ENCODE results near the gene CUL1.

Gene CUL1

DNA sequence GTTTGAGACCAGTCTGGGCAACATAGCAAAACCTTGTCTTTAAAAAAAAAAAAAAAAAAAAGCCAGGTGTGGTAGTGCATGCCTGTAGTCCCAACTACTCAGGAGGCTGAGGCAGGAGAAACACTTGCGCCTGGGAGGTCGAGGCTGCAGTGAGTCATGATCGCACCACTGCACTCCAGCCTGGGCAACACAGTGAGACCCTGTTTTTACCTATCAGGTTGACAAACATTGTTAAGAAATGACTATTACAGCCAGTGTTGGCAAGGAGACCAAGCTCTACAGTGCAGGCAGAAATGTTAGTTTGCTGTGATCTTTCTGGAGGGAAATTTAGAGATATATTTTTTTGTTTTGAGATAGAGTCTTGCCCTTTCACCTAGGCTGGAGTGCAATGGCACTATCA lies 37.3 kb downstream of the CUL1 start:
- no peak overlapping the region for H3K4me3 ChIP-seq (ENCODE audit: low read depth, low read length)
- no peak for DNase-seq (ENCODE audit: low read depth)

DNA sequence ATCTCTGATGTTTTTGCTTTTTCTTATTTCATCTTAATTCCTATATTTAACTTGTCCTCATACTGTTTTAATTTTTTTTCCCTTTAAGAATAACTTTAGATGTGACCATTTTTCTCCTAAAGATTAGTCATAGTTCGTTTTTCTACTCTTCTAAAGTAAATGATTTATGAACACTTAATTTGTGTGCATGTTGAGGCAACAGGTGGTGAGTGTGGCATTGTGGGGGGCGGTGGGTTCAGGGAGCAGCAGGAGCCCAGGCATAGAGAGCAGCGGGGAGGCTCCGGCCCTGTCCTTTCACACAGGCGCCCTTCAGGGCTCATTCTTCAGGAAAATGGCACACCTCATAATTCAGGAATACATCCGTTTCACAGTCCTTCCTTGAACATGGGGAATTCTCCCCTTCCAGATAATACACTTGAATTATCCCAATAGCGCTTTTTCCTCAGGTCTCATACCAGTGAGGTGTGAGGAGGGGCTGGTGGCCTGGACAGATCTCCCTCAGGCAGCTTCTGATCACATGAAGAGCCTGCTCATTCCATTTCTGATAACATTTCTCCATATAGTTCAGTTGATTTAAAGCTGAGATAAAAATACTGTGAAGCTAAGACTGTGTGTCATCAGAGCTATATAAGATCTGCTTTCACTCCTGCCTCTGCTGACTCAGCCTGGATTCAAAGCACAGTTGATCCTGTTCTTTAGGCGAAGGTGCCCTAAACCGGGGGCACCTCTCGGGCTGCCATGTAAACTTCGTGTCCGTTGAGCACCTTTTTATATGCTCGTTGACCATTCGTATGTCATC lies 40.2 kb downstream of the CUL1 start:
- H3K4me3 ChIP-seq (ENCODE audit: low read depth, low read length), result no peak overlapping the region

DNA sequence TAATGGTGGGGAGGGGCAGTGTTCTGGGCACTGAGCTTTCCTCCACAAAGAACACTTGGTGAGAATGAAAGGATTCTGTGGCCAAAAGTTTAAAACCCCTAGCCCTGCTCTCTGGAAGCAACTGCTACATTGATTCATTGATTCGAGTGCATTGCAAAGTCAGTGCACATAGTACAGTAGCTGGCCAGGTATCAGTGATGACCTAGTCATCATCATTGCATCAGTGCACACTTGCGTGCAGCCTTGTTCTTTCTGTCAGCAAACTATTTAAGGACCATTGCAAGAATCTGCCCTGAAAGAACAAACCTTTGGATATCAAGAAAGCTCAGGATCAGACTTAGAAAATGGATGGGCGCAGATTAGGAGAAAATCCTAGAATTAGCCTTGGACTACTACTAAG lies 47.4 kb downstream of the CUL1 start:
- no peak for DNase-seq (ENCODE audit: low read depth)
- no peak overlapping the region for H3K4me3 ChIP-seq (ENCODE audit: low read depth, low read length)

More for the DNA sequence above, 40.2 kb downstream of the CUL1 start:
- DNase-seq (ENCODE audit: low read depth), result no peak

DNA sequence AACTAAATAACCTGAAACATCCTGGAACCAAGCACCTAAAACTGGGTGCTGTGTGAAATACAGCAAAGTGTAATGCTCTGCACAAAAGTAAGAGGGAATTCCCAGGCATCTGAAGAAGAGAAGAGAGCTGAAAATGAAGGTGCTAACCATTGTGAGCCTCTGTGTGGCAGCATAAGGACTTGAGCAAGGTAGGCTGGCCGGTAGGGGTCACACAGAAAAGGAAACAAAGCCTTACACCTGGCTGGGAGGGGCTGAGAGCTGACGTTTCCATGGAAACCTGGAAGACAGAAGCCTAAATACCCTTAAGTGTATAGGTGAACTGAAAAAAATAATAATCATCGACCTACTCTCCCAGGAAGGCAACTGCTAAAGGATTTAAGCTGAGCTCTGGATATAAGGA lies 48.6 kb downstream of the CUL1 start:
- no peak for DNase-seq (ENCODE audit: low read depth)
- no peak overlapping the region for H3K4me3 ChIP-seq (ENCODE audit: low read depth, low read length)

DNA sequence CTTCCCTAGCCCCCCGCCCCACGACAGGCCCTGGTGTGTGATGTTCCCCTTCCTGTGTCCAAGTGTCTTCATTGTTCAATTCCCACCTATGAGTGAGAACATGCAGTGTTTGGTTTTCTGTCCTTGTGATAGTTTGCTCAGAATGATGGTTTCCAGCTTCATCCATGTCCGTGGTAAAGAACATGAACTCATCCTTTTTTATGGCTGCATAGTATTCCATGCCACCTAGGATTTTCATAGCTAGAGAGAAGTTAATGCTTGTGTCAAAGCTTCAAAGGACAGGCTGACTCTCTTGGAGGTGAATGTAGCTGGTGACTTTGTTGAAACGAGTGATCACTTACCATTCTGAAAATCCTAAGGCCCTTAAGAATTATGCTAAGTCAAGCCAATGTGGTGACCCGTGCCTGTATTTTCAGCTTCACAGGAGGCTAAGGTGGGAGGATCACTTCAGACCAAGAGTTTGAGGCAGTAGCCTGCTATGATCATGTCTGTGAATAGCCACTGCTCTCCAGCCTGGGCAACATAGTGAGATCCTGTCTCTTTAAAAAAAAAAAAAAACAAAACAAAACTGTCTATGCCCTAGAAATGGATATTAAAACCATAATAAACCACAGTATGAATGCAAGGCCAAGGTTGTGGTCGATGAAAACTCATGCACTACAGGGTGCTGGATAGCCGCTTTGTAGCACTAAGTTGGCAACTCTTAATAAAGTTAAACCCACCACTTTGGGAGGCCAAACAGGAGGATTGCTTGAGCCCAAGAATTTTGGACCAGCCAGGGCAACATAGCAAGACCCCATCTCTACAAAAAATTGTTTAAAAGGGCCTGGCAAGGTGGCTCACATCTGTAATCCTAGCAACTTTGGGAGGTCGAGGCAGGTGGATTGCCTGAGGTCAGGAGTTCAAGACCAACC lies 52.0 kb downstream of the CUL1 start:
- no peak overlapping the region for H3K4me3 ChIP-seq (ENCODE audit: low read depth, low read length)
- DNase-seq (ENCODE audit: low read depth), result no peak

DNA sequence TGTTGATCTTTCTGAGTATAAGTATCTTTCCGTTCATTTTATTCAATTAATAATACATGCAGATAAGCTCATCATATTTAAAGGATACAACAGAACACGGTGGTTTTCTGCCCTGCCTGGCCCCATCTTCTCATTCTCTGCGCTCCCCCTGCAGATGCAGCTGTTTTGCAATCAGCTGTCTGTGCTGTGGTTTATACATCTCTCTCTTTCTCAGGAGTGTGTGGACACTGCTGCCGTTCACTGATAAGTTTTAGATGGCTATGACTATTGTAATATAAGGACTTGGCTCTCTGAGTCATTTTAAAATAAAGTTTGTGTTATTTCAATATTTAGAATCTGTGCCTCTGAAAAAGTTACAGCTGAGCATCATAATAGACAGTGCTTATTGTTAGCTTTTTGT lies 54.5 kb downstream of the CUL1 start:
- no peak for DNase-seq (ENCODE audit: low read depth)
- H3K4me3 ChIP-seq (ENCODE audit: low read depth, low read length), result no peak overlapping the region

DNA sequence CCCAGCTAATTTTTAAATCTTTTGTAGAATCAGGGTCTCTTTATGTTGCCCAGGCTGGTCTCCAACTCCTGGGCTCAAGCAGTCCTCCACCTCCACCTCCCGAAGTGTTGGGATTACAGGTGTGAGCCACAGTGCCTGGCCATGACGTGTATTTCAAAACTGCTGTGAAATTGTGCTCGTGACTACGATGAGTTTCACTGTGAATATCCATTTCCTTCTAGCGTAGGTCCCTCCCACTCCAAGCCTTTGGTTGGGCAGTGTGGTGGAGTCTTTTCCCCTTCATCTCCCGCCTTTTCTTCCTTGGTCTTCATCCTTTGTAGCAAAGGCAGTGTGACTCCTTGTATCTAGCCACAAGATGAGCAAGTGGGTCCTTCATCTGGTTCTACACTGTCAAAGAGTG lies 56.2 kb downstream of the CUL1 start:
- DNase-seq (ENCODE audit: low read depth), result no peak
- H3K4me3 ChIP-seq (ENCODE audit: low read depth, low read length), result no peak overlapping the region

DNA sequence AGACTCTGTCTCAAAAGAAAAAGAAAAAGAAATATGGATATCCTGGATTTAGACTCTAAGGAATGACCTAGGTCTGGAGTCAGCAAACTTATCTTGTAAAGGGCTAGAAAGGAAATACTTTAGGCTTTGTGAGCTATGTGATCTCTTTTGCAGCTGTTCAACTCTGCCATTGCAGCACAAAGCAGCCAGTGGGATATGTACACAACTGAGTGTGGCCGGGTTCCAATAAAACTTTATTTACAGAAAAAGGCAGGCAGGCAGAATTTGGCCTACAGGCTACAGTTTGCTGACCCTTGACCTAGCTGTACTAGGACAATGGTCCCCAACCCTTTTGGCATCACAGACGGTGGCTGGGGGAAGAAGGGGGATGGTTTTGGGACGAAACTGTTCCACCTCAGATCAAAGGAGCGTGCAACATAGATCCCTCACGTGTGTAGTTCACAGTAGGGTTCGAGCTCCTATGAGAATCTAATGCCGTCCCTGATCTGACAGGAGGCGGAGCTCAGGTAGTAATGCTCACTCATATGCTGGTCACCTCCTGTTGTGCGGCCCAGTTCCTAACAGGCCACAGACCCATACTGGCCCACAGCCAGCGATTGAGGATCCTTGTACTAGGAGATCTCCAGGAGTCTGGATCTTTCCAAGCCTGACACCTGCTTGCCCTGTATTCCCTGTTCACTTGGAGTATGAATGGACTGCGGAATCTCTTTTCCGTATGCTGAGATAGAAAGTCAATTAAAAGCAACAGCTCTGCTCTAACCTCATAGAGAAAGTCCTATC lies 63.0 kb downstream of the CUL1 start:
- no peak overlapping the region for H3K4me3 ChIP-seq (ENCODE audit: low read depth, low read length)
- DNase-seq (ENCODE audit: low read depth), result no peak

DNA sequence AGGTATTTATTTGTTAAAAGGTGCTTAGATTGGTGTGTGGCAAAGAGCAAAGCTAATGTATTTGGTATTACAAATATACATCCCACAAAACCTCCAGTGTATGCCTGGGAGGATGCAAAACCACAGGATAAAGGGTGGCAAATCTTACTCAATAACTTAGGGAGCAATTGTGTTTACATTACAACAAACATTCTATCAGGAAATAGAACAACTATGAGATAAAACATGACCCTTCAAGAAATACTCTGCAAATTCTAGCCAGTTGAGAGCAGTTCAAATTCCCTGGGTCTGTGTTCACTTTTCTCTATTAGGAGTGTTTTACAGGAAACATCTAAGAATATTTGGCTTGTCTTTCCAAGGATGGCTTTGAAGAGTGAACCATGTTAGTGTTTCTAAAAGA lies 64.9 kb downstream of the CUL1 start:
- DNase-seq (ENCODE audit: low read depth), result no peak
- no peak overlapping the region for H3K4me3 ChIP-seq (ENCODE audit: low read depth, low read length)

DNA sequence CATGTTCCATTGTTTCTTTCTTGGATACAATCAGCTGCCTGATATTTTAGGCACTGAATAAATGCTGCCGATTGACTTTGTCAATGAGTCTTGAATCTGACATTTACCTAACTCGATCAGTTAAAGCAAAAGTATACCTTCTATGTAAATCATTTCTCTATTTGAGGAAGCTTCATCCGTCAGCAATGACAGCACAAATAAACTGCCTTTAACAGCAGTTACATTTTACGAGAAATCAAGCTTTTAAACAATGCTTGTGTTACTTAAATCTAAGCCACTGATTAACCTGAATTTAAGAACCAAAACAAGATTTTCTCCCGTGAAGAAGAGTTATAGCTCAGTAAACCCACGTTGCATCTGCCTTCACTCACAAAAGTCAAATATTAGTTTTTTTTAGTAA lies 71.3 kb downstream of the CUL1 start:
- DNase-seq (ENCODE audit: low read depth), result no peak
- H3K4me3 ChIP-seq (ENCODE audit: low read depth, low read length), result no peak overlapping the region

DNA sequence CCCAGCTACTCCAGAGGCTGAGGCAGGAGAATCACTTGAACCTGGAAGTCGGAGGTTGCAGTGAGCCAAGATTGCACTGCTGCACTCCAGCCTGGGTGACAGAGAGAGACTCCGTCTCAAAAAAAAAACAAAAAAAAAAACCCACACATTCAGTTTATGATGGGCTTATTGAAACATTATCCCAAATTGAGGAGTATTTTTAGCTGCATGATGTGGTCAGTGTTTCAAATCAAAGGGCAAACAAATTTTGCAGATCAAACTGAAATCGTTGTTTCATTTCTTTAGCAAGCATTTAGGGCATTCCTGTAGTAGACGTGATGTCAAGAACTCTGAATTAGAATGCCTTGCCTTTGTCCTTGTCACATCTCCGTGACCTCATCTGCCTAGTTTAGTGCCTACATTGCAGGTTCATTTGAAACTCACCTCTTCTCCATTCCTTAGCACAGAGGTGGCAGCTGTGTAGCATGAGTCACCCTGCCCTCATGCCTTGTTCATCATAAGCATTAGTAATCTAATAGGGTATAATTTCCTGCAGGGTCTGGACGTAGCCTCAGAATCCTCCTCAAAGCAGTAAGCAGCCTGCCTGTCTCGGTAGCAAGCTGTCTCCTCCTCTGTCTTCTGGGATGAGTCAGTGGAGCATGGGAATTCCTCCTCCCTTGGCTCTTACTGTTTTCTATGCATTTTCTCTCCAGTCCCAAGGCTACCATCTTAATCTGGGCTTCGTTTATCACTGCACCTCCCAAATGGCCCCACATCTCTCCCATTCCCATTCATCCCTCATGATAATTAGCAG lies 73.8 kb downstream of the CUL1 start:
- H3K4me3 ChIP-seq (ENCODE audit: low read depth, low read length), result no peak overlapping the region
- peak; percentile 85 for DNase-seq (ENCODE audit: low read depth)

DNA sequence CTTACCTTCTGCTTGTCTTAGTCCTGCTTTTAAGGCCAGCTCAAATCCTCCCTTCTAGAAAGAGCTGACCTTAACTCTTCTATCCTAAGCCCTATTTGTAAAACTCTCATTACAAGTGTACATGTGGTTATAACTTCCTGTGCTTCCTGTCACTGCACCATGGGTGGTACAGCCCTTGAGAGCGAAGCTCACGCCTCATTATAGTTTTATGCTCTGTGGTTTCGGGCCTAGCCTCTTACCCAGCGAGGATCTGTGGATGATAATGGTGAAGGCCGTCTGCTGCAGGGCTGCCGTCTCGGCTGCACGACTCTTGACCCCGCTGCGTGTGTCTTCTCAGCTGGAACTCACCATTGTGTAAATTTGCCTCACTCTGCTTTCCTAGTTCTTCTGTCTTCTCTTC lies 74.6 kb downstream of the CUL1 start:
- no peak overlapping the region for H3K4me3 ChIP-seq (ENCODE audit: low read depth, low read length)
- no peak for DNase-seq (ENCODE audit: low read depth)

DNA sequence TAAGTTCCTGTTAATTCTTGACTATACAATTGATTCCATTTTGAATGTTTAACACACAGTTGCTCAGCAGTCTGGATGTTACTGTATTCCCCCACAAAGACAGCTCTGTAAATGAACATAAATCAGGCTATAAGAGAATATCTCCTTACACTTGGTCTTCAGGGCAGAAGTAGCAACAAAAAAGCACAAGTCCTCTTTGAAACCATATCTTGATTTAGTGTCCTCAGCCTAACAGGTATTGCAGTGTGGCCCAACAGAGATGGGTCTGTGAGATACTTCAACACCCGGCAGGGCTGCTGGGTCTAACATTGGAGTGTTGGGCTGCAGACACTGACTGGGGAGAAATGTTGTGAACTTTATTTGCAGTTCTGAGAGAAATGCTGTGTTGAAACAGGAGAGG lies 75.8 kb downstream of the CUL1 start:
- no peak overlapping the region for H3K4me3 ChIP-seq (ENCODE audit: low read depth, low read length)
- DNase-seq (ENCODE audit: low read depth), result no peak

DNA sequence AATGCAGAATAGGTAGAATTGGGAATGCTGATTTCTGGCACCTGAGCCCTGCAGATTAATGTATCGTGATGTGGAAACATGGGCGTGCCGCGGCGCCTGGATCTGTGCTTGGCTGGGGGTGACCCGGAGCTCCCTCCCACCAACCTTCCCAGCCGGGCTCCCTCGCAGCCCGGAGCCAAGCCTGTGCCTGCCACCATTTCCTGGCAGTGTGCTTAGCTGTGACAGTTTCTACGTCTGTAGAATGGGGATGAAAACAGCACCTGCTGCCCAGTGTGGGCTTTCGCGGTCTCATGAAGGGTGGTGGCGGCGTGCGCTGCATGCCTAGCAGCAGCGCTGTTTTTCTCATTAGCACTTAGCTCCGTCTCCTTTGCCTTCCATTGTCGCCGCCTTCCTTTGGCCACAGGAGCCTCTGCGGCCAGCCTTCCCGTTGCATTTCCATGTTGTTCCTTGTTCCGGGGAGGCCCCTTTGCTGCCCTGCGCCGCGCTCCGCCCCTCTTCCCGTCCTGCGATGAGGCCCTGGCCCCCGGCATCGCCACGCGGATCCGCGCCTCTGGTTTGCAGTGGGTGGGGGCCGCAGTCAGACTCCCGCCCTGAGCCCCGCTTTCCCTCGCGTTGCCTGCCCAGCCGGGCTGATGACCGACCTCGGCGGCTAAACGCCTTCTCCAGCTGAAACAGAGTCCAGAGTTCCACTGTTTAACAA lies 84.2 kb downstream of the CUL1 start:
- no peak overlapping the region for H3K4me3 ChIP-seq (ENCODE audit: low read depth, low read length)
- no peak for DNase-seq (ENCODE audit: low read depth)

DNA sequence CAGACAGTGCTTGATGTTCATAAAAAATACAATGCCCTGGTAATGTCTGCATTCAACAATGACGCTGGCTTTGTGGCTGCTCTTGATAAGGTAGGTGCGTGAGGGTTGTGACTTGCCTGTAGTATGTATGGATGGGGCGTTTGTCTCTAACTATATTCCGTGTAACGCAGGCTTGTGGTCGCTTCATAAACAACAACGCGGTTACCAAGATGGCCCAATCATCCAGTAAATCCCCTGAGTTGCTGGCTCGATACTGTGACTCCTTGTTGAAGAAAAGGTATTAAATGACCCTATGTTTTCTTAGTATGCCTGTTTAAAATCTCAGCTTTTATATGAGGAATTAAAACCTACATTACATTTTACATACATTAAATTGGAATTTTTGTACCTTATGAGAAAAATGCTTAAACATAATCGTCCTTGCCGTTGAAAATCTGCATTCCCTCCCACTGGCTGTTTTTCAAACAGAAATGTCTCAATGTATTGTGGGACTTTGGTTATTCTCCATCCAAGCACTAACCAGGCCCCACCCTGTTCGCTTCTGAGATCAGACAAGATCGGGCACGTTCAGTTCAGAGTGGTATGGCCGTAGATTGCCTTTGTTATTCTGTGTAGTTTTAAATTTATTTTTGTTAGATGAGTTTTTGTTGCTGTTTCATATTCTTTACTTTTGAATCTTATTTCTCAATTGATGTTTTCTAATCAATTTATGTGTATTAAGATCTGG lies 85.3 kb downstream of the CUL1 start:
- DNase-seq (ENCODE audit: low read depth), result no peak

DNA sequence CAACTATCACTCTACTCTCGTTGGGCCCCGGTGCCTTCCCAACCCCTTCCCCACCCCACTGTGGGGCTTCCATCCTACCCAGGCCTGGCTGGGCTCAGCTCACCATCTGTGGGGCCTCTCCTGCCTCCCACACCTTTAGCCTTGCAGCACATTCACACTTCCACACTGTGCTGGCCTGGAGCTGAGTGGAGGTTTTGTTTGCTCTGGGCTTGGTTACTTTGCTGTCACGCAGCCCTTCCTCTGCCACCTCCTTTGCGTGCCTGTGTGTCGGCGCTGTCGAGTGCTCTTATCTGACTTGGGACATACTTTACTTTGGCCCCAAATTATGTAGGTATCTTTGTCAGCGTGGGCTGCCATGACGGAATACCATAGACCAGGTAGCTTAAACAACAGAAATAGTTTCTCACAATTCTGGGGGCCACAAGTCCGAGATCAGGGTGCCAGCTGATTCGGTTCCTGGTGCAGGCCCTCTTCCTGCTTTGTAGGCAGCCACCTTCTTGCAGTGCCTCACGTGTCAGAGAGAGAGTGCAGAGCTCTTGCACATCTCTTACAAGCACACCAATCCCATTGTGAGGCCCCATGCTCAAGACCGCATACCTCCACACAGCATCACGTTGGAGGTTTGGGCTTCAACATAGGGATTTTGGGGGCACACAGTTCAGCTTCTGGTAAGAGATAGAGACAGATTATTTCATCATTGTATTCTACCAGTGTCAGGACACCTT lies 89.0 kb downstream of the CUL1 start:
- no peak overlapping the region for H3K4me3 ChIP-seq (ENCODE audit: low read depth, low read length)
- no peak for DNase-seq (ENCODE audit: low read depth)

More for the DNA sequence above, 85.3 kb downstream of the CUL1 start:
- H3K4me3 ChIP-seq (ENCODE audit: low read depth, low read length), result no peak overlapping the region

DNA sequence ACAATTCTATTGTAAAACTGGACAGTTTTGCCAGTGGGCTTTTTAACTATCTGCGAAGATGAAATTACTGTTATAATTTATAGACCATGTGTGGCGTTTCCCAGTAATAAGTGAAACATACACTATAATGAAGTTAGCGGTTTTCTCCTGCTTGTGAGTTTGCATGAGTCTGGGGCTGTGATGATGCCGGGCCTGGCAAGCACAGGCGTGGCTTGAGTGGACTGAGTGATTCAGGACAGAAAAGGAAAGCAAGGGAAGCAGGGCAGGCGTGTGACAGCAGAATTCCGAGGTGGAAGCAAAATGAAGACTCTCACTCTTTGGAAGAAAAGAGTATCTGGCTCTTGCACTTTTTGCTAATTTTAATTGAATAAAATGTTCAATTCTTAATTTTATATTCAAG lies 90.5 kb downstream of the CUL1 start:
- H3K4me3 ChIP-seq (ENCODE audit: low read depth, low read length), result no peak overlapping the region
- DNase-seq (ENCODE audit: low read depth), result no peak

Measured in skeletal muscle cell (primary cell).